ENCODE measurements around the gene DNAL1. TPM values are rescaled to one million over a fixed set of nuclear protein-coding genes. Genes with fewer than 3 reads are reported as not detected.

Gene DNAL1
- total RNA-seq, 1 experiment from 2014 or later = 15.2 TPM

DNA sequence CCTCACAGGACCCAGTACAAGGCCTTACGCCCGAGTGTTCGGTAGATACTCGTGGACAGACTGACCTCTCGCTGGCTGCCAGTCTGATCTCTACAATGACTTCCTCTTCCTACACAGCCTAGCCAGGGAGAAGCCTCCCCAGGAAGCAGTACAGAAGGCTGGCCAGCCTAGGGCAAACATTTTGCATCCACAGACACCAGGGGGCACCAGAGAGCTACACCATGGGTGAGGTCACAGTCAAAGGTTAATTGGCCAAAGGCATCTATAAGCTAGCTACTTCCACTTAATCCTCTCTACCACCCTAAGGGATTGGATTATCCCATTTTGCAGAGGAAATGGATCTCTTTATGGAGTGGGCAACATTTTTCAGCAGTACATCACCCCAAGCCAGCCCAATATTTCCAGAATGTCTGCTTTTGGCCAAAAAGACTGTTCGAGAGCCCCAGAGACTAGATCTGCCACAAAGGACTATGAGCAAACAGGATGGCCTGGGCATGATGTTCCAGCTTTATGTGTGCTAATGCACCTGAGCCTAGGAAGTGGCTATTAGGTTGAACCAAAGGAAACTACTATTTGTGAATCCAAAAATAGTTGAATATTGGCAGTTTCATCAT is 84.0 kb downstream of the DNAL1 start:
- peaks cover 55% of the 10 kb centered on the region for H3K4me1 Mint-ChIP-seq (ENCODE audit: low read depth, unreplicated experiment)
- H3K4me3 Mint-ChIP-seq (ENCODE audit: low read depth, unreplicated experiment) = no peak overlapping the region
- CTCF ChIA-PET = interaction anchor here (1.0 to 2.2 kb wide), 13 partner anchors 12 to 158 kb away, joined by 3 to 26 read pairs (median 6); partner anchors contain the start of genes PNMA1, PTGR2 and ZNF410
- intact Hi-C loops (cut with micrococcal nuclease; ENCODE audit: unreplicated experiment) = loop anchor here (1.0 kb wide), 2 partner anchors 29 to 96 kb away; no protein-coding TSS in a partner anchor
- peaks cover 62% of the 10 kb centered on the region for H3K36me3 Mint-ChIP-seq (ENCODE audit: insufficient read depth, unreplicated experiment)
- BruUV-seq (replicated peaks) = no TSS peak
- H3K27ac Mint-ChIP-seq (ENCODE audit: unreplicated experiment) = peak overlapping the region; percentile 30
- TF ChIP-seq, protein P1, sequence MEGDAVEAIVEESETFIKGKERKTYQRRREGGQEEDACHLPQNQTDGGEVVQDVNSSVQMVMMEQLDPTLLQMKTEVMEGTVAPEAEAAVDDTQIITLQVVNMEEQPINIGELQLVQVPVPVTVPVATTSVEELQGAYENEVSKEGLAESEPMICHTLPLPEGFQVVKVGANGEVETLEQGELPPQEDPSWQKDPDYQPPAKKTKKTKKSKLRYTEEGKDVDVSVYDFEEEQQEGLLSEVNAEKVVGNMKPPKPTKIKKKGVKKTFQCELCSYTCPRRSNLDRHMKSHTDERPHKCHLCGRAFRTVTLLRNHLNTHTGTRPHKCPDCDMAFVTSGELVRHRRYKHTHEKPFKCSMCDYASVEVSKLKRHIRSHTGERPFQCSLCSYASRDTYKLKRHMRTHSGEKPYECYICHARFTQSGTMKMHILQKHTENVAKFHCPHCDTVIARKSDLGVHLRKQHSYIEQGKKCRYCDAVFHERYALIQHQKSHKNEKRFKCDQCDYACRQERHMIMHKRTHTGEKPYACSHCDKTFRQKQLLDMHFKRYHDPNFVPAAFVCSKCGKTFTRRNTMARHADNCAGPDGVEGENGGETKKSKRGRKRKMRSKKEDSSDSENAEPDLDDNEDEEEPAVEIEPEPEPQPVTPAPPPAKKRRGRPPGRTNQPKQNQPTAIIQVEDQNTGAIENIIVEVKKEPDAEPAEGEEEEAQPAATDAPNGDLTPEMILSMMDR (IDR thresholded peaks at IDR 0.05; ENCODE audit: unreplicated experiment) = peak; percentile 89
- no peaks in the 10 kb centered on the region for H3K27me3 Mint-ChIP-seq (ENCODE audit: unreplicated experiment)
- H3K9me3 Mint-ChIP-seq (ENCODE audit: low read depth, unreplicated experiment) = no peaks in the 10 kb centered on the region
- DNase-seq = peak; percentile 91

DNA sequence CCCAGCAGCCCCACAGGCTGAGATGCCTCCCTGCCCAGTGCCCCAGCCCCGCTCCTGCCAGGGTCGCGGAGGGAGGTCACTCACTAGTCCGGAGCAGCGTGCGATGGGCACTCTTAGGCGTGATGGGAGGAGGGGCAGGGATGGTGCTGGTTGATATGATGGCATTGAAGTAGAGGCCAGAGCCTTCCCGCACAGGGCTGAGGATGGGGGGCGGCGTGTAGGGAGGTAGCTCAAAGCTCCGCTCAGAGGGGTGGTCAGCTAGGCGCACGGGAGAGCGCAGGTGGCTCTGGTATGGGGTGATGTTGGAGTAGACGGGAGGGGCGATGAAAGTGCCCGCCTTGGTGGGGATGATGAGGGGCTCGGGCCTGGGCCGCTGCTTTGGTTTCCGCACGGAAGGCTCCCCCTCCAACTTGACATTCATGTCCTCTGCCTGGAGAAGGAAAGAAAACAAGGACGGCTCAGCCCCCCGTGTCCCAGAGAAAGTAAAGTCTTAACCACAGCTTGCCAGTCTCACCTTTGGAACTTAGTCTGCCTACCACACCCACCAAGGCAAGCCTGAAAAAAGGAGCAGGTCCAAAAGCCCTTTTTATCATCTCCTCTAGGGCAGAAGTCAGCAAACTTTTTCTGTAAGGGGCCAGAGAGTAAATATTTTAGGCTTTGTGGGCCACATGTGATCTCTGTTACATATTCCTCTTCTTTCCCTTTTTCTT is 84.9 kb downstream of the DNAL1 start:
- intact Hi-C loops (cut with micrococcal nuclease; ENCODE audit: unreplicated experiment) = no loop called here
- DNase-seq = no peak
- TF ChIP-seq, protein P1 (IDR thresholded peaks at IDR 0.05; ENCODE audit: unreplicated experiment) = no peak
- peaks cover 57% of the 10 kb centered on the region for H3K36me3 Mint-ChIP-seq (ENCODE audit: insufficient read depth, unreplicated experiment)
- BruUV-seq (replicated peaks) = no TSS peak
- CTCF ChIA-PET = interaction anchor here (1.0 to 2.2 kb wide), 7 partner anchors 11 to 157 kb away, joined by 3 to 13 read pairs (median 6); partner anchors contain the start of gene ZNF410
- no peak overlapping the region for H3K4me3 Mint-ChIP-seq (ENCODE audit: low read depth, unreplicated experiment)
- H3K9me3 Mint-ChIP-seq (ENCODE audit: low read depth, unreplicated experiment) = no peaks in the 10 kb centered on the region
- H3K4me1 Mint-ChIP-seq (ENCODE audit: low read depth, unreplicated experiment) = peaks cover 46% of the 10 kb centered on the region
- no peak overlapping the region for H3K27ac Mint-ChIP-seq (ENCODE audit: unreplicated experiment)
- no peaks in the 10 kb centered on the region for H3K27me3 Mint-ChIP-seq (ENCODE audit: unreplicated experiment)

DNA sequence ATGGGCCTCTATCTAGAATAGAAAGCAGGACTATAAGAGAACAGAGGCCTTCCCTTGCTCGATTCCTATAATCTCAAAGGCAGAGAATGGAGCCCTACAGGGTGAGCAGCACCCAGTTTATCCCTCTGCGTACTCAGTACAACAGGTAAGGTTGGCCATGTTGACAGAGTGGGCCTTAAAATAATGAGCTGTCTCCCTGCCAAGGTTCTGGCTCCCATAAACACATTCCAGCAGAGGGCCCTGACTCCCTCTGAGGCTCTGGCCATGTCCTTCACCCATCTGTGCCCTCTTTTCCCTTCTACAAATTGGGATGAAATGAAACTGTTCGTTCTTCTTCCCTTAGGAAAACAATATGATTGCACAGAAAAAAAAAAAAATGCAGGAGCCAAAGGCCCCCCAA is 86.3 kb downstream of the DNAL1 start:
- Mint-ChIP-seq H3K9me3 (ENCODE audit: low read depth, unreplicated experiment) (no peaks in the 10 kb centered on the region), H3K27me3 (ENCODE audit: unreplicated experiment) (no peaks in the 10 kb centered on the region), H3K27ac (ENCODE audit: unreplicated experiment) (no peak overlapping the region), H3K4me3 (ENCODE audit: low read depth, unreplicated experiment) (no peak overlapping the region), H3K4me1 (ENCODE audit: low read depth, unreplicated experiment) (peaks cover 34% of the 10 kb centered on the region), H3K36me3 (ENCODE audit: insufficient read depth, unreplicated experiment) (peaks cover 50% of the 10 kb centered on the region)
- no peak for DNase-seq
- CTCF ChIA-PET = interaction anchor here (0.9 to 1.5 kb wide), 2 partner anchors 10 to 23 kb away, joined by 3 read pairs; no protein-coding TSS in a partner anchor
- TF ChIP-seq, protein P1 (IDR thresholded peaks at IDR 0.05; ENCODE audit: unreplicated experiment) = no peak
- no TSS peak for BruUV-seq (replicated peaks)
- intact Hi-C loops (cut with micrococcal nuclease; ENCODE audit: unreplicated experiment) = no loop called here

DNA sequence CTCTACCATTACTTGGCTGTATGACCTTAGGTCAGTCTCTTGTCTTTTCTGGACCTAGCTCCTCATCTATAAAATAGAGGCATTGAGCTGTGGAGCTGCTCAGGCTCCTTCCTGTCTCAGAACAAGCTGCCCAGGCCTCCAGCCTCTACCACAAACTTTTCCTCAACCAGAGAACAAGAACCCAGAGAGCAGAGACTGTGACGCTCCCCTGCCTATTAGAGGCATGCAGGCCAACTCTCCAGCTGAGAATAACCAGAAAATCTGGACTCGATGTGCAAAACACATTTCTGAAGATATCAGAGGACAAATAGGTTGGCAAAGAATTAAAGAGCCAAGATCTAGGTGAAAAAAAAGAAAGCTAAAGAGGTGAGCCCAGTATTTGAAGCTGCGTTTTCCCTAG is 87.2 kb downstream of the DNAL1 start:
- no peaks in the 10 kb centered on the region for H3K27me3 Mint-ChIP-seq (ENCODE audit: unreplicated experiment)
- intact Hi-C loops (cut with micrococcal nuclease; ENCODE audit: unreplicated experiment) = no loop called here
- no peak overlapping the region for H3K27ac Mint-ChIP-seq (ENCODE audit: unreplicated experiment)
- no peak for DNase-seq
- TF ChIP-seq, protein P1 (IDR thresholded peaks at IDR 0.05; ENCODE audit: unreplicated experiment) = no peak
- H3K4me1 Mint-ChIP-seq (ENCODE audit: low read depth, unreplicated experiment) = peaks cover 28% of the 10 kb centered on the region
- no TSS peak for BruUV-seq (replicated peaks)
- no peaks in the 10 kb centered on the region for H3K9me3 Mint-ChIP-seq (ENCODE audit: low read depth, unreplicated experiment)
- CTCF ChIA-PET = interaction anchor here (0.8 kb wide), 1 partner anchor 26 kb away, joined by 4 read pairs; no protein-coding TSS in a partner anchor
- H3K36me3 Mint-ChIP-seq (ENCODE audit: insufficient read depth, unreplicated experiment) = peaks cover 53% of the 10 kb centered on the region
- H3K4me3 Mint-ChIP-seq (ENCODE audit: low read depth, unreplicated experiment) = no peak overlapping the region

All from Calu3 (cell line).